Suprapubic skin (tissue), 4 donors: ENCODE measurements around the gene LSP1. TPM values are rescaled to one million over a fixed set of nuclear protein-coding genes. Genes with fewer than 3 reads are reported as not detected.
A peak's percentile ranks its signal among the peaks of the same experiment; 100 is the strongest.

Experiments used
- DNase-seq, 2 donors: peaks; one replicate each; pipeline ENCODE4 v3.0.0-alpha.2; 2019; ENCODE audit warnings: low spot score in 2 of 2
- H3K27ac ChIP-seq: fragments of 200-600 bp; sonication (generic); one replicate; pipeline ENCODE4 v1.5.1; 2019
- H3K27me3 ChIP-seq: fragments of 200-600 bp; sonication (generic); one replicate; pipeline ENCODE4 v1.5.1; 2019
- H3K36me3 ChIP-seq: fragments of 200-600 bp; sonication (generic); one replicate; pipeline ENCODE4 v1.5.1; 2019
- H3K4me1 ChIP-seq: fragments of 200-600 bp; sonication (generic); one replicate; pipeline ENCODE4 v1.5.1; 2019
- H3K4me3 ChIP-seq: fragments of 200-600 bp; sonication (generic); one replicate; pipeline ENCODE4 v1.5.1; 2019; ENCODE audit warnings: mild to moderate bottlenecking
- H3K9me3 ChIP-seq: fragments of 200-600 bp; sonication (generic); one replicate; pipeline ENCODE4 v1.5.1; 2019
- EP300 ChIP-seq: sonication (generic); formaldehyde crosslinking; IDR thresholded peaks from one replicate; pipeline ENCODE4 v1.6.1; 2017; ENCODE audit warnings: antibody characterized with exemption
- POLR2A ChIP-seq, 2 donors: fragments of 450-650 bp; IDR thresholded peaks; one replicate each; pipeline ENCODE4 v1.6.1; 2017; ENCODE audit warnings: antibody characterized with exemption in 2 of 2, mild to moderate bottlenecking in 2 of 2, moderate library complexity in 2 of 2
- POLR2AphosphoS5 ChIP-seq, 3 donors: sonication (generic); formaldehyde crosslinking; IDR thresholded peaks; one replicate each; pipeline ENCODE4 v1.6.1; 2017; ENCODE audit warnings: antibody characterized with exemption in 3 of 3
- WGBS: methylation state at CpG from one replicate; pipeline ENCODE4 v1.1.5; 2018; 5-methylcytosine and 5-hydroxymethylcytosine counted together
- total RNA-seq, 4 donors: library from RNA; depleted of rRNA; stranded (reverse); fragments of >200 nt; gene quantifications; one replicate each; pipeline ENCODE4 v1.1.0, GENCODE V29; 2016
- TF ChIP-seq, protein P1 (sequence below), 2 donors: fragments of 200-600 bp in 1 of 2; fragments of 450-650 bp in 1 of 2; sonication (generic) in 1 of 2; IDR thresholded peaks; one replicate each; pipeline ENCODE4 v1.5.1; 2016 to 2019; ENCODE audit warnings: antibody characterized with exemption in 2 of 2, mild to moderate bottlenecking in 1 of 2, moderate library complexity in 1 of 2

The LSP1 gene
- total RNA-seq, 4 donors from 2014 or later = 70.4 to 134 (median 107) TPM

DNA sequence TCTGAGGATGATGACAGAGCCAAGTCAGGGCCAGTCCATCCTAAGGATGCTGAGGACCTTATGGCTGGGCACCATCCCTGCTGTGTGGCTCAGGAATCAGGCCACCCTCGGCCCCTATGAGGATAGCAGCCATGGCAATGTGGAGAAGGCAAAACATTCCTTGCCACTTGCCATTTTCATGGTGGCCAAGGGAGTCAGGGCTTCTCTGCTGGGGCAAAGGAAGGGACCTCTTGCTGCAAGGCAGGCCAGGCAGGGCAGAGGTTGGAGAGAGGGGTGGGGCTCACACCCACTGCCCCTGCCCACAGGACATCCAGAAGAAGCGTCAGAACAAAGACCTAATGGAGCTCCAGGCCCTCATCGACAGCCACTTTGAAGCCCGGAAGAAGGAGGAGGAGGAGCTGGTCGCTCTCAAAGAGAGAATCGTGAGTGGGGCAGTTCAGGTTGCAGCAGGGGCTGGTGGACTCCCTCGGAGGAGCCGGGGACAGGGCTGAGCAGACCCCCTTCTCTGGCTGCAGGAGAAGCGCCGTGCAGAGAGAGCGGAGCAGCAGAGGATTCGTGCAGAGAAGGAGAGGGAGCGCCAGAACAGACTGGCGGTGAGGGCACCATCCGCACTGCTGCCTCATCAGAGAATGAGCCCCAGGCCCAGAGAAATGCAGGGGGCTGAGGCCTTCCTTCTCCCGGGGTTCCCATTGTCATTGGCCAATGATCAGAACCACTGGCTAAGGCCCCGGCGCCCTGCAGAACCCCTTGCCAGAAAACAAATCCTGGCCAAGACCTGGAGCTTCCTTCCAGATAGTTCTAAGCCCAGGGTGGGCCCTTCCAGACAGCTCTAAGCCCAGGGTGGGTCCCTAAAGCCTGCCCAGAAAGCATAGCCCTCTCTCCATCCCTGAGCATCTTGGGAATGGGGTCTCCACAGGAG, 80.8 kb downstream of the LSP1 start:
- Histone ChIP-seq H3K27ac (no peak overlapping the region), H3K9me3 (no peaks in the 10 kb centered on the region), H3K36me3 (no peaks in the 10 kb centered on the region), H3K4me3 (no peak overlapping the region), H3K27me3 (peaks cover 6% of the 10 kb centered on the region), H3K4me1 (peaks cover under 1% of the 10 kb centered on the region)
- TF ChIP-seq, protein P1, sequence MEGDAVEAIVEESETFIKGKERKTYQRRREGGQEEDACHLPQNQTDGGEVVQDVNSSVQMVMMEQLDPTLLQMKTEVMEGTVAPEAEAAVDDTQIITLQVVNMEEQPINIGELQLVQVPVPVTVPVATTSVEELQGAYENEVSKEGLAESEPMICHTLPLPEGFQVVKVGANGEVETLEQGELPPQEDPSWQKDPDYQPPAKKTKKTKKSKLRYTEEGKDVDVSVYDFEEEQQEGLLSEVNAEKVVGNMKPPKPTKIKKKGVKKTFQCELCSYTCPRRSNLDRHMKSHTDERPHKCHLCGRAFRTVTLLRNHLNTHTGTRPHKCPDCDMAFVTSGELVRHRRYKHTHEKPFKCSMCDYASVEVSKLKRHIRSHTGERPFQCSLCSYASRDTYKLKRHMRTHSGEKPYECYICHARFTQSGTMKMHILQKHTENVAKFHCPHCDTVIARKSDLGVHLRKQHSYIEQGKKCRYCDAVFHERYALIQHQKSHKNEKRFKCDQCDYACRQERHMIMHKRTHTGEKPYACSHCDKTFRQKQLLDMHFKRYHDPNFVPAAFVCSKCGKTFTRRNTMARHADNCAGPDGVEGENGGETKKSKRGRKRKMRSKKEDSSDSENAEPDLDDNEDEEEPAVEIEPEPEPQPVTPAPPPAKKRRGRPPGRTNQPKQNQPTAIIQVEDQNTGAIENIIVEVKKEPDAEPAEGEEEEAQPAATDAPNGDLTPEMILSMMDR (IDR thresholded peaks at IDR 0.05) = no peak
- TF ChIP-seq POLR2A (IDR thresholded peaks at IDR 0.05) (no peak), POLR2AphosphoS5 (IDR thresholded peaks at IDR 0.05) (no peak), EP300 (no peak)
- 89% methylated on average over 17 of the region's 18 CpGs for WGBS
- DNase-seq = peak in 1 of 2 donors; percentile 51

DNA sequence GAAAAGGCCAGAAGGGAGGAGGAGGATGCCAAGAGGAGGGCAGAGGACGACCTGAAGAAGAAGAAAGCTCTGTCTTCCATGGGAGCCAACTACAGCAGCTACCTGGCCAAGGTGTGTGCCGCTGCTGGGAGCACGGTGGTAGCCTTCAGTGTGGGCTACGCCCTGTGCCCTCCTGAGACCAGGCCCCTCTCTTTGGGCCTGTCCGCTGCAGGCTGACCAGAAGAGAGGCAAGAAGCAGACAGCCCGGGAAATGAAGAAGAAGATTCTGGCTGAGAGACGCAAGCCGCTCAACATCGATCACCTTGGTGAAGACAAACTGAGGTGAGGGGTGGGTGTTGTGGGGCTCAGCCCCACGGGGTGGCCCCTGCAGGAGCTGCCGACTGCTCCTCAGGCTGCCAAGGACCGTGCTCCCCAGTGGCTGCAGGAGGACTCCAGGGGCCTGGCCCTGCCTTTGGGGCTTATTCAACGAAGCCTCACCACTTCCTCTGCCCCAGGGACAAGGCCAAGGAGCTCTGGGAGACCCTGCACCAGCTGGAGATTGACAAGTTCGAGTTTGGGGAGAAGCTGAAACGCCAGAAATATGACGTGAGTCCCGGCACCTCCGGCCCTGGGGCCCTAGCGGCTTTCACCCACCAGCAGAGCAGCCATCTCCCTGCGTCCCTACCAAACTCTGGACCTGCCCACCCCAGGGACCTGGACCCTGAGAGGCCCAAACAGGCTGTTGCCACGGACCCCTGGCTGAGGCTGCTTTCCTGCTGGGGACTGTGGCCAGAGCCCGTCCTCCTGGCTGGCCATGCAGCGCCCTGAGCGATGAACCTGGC, 81.7 kb downstream of the LSP1 start:
- no peaks in the 10 kb centered on the region for H3K36me3 ChIP-seq
- H3K27me3 ChIP-seq = peaks cover 6% of the 10 kb centered on the region
- WGBS = 78% methylated on average over 18 of the region's 24 CpGs
- no peak overlapping the region for H3K27ac ChIP-seq
- peak in 1 of 2 donors; percentile 55 for DNase-seq
- H3K4me3 ChIP-seq = no peak overlapping the region
- peaks cover 8% of the 10 kb centered on the region for H3K4me1 ChIP-seq
- no peaks in the 10 kb centered on the region for H3K9me3 ChIP-seq
- TF ChIP-seq, protein P1 (IDR thresholded peaks at IDR 0.05) = no peak
- no peak for TF ChIP-seq POLR2A (IDR thresholded peaks at IDR 0.05)
- no peak for TF ChIP-seq POLR2AphosphoS5 (IDR thresholded peaks at IDR 0.05)
- no peak for TF ChIP-seq EP300

DNA sequence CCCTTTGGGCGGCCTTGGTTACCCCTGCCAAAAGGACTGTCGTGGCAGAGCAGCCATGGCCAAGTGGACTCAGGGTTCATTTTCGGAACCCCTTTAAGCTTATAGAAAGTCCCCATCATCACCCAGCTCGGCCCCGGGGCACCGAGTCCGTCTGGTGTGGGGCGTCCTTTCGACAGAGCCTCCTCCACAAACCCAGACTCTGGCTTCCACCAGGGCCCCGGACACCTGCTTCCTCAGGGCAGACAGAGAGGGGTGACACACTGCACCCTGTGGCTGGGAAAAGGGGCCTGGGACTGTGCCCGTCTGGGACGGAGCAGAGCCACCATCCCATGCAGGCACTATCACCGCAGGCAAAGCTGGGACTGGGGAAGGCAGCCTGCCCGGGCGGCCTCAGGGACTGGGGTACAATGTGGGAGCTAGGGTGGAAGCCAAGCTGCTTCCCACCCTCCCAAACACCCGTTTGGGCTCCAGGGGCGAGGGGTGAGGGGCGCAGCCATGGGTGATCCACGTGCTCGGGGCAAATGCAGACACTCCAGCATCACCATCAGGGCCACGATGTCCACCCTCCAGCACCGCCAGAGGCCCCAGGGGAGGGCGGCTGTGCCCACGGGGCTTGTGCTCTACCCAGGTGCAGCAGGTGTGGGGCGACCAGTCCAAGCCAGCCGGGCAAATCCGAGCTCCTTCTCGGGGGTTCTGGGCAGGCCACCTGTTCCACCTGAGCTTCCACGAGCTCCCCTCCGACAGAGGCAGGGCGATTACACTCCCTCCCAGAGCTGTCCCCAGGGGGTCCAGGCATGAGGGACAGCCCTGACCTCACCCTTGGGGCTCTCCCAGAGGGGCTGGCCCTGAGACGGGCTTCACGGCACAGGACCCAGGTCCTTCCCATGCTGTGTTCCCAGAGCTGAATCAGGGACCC, 82.5 kb downstream of the LSP1 start:
- TF ChIP-seq POLR2AphosphoS5 (IDR thresholded peaks at IDR 0.05) (no peak), POLR2A (IDR thresholded peaks at IDR 0.05) (no peak), EP300 (no peak)
- TF ChIP-seq, protein P1 (IDR thresholded peaks at IDR 0.05) = no peak
- Histone ChIP-seq H3K27me3 (peaks cover 6% of the 10 kb centered on the region), H3K4me1 (peaks cover 8% of the 10 kb centered on the region), H3K36me3 (no peaks in the 10 kb centered on the region), H3K4me3 (no peak overlapping the region), H3K9me3 (no peaks in the 10 kb centered on the region), H3K27ac (no peak overlapping the region)
- DNase-seq = peak in 1 of 2 donors; percentile 57
- WGBS = 84% methylated on average over 20 of the region's 33 CpGs

DNA sequence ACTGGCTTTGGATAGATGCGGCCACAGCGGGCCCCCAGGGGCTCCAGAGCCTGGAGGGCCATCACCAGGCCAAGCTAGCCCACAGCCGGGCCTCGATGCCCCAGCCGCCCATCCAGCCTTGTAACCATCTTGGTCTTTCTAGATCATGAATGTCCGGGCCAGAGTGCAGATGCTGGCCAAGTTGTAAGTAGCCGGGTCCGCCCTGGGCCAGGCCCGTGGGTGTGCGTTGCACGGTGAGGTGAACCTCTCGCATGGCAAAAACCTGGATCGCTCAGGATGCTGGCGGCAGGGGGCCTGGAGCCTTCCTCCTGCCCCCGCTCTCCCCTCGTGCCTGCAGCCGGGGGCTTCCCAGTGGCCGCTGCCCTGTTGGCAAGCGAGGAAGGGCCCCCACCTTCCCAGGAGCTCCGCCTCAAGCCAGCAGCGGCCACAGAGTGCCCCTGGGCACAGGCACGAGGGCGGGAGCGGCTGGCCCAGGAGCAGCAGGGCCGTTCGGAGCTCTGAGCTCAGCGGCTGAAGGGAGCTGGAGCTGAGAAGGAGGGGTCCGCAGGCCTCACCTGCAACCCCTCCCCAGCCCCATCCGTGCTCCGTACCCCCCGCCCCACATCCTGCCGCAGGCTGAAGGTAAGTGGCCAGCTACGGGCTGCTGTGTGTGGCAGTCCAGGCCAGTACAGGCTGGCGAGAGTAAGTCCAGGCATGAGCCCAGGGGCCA, 83.3 kb downstream of the LSP1 start:
- no peak for TF ChIP-seq POLR2A (IDR thresholded peaks at IDR 0.05)
- no peak for TF ChIP-seq POLR2AphosphoS5 (IDR thresholded peaks at IDR 0.05)
- TF ChIP-seq EP300 = no peak
- TF ChIP-seq, protein P1 (IDR thresholded peaks at IDR 0.05) = no peak
- WGBS = 96% methylated on average over 5 of the region's 34 CpGs

More for the DNA sequence above, 83.3 kb downstream of the LSP1 start:
- peaks cover 6% of the 10 kb centered on the region for H3K27me3 ChIP-seq
- no peak overlapping the region for H3K4me3 ChIP-seq
- no peak overlapping the region for H3K27ac ChIP-seq
- peaks cover 8% of the 10 kb centered on the region for H3K4me1 ChIP-seq
- no peak for DNase-seq
- no peaks in the 10 kb centered on the region for H3K9me3 ChIP-seq
- no peaks in the 10 kb centered on the region for H3K36me3 ChIP-seq
